Parathyroid adenoma (tissue), 2 donors: ENCODE measurements around the gene ZNF682.
A peak's percentile ranks its signal among the peaks of the same experiment; 100 is the strongest.
"Not testable (repeated sequence)": the region's sequence is repeated elsewhere in the genome, so short reads cannot be mapped to it uniquely, and the experiment has no call there.

Source experiments
- H2AFZ ChIP-seq: fragments of 300-600 bp; sonication (generic); one replicate; pipeline ENCODE4 v1.7.0; 2017; ENCODE audit warnings: antibody characterized with exemption, mild to moderate bottlenecking
- H3K27ac ChIP-seq: fragments of 300-600 bp; sonication (generic); one replicate; pipeline ENCODE4 v1.7.0; 2017
- H3K27me3 ChIP-seq: fragments of 300-600 bp; sonication (generic); one replicate; pipeline ENCODE4 v1.7.0; 2017; ENCODE audit warnings: low read length; ENCODE audit not compliant: control insufficient read depth, insufficient read depth
- H3K36me3 ChIP-seq: fragments of 300-600 bp; sonication (generic); one replicate; pipeline ENCODE4 v1.7.0; 2017; ENCODE audit warnings: low read length; ENCODE audit not compliant: control insufficient read depth, insufficient read depth
- H3K4me1 ChIP-seq: fragments of 300-600 bp; sonication (generic); one replicate; pipeline ENCODE4 v1.7.0; 2017; ENCODE audit warnings: control low read depth
- H3K4me2 ChIP-seq: fragments of 300-600 bp; sonication (generic); one replicate; pipeline ENCODE4 v1.7.0; 2017; ENCODE audit warnings: low read length
- H3K4me3 ChIP-seq: fragments of 300-600 bp; sonication (generic); one replicate; pipeline ENCODE4 v1.7.0; 2017; ENCODE audit warnings: low read depth, low read length
- H3K79me2 ChIP-seq: fragments of 300-600 bp; sonication (generic); one replicate; pipeline ENCODE4 v1.7.0; 2017; ENCODE audit warnings: control low read depth
- H3K9ac ChIP-seq: fragments of 300-600 bp; sonication (generic); one replicate; pipeline ENCODE4 v1.7.0; 2017; ENCODE audit warnings: mild to moderate bottlenecking
- H3K9me3 ChIP-seq: fragments of 300-600 bp; sonication (generic); one replicate; pipeline ENCODE4 v1.7.0; 2017; ENCODE audit warnings: low read length; ENCODE audit not compliant: control insufficient read depth
- CTCF ChIP-seq: fragments of 300-600 bp; sonication (generic); IDR thresholded peaks from one replicate; pipeline ENCODE4 v1.7.0; 2017; ENCODE audit warnings: antibody characterized with exemption, mild to moderate bottlenecking
- donor health status: primary hyperparathyroidism.

Gene ZNF682

DNA sequence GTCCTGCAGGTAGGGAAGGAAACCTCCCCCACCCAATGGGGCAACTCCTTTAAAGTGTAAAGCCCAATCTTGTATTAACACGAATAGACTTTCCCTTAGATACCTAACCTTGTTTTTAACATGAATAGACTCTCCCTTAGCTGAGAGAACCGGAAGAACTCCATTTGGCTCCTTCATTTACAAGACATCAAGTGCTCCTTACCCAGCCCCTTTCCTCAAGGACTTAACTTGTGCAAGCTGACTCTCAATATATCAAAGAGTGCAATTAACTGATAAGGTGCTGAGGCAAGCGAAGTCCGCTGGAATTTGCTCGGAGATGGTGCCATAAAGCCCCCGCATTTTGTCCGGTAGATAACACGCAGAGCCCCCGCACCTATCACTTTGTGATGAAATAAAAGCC is 28.6 kb upstream of the ZNF682 start:
- Histone ChIP-seq H3K27ac (no peak overlapping the region), H3K36me3 (no peaks in the 10 kb centered on the region), H3K79me2 (no peaks in the 10 kb centered on the region), H3K27me3 (no peaks in the 10 kb centered on the region), H2AFZ (no peak overlapping the region), H3K4me1 (no peaks in the 10 kb centered on the region), H3K9ac (no peak overlapping the region), H3K9me3 (no peaks in the 10 kb centered on the region), H3K4me2 (no peak overlapping the region), H3K4me3 (no peak overlapping the region)
- no peak for TF ChIP-seq CTCF

- no peaks in the 10 kb centered on the region for H3K79me2 ChIP-seq
- H3K9me3 ChIP-seq: no peaks in the 10 kb centered on the region
Observed at GRCh38 chr19:20066861-20067260, 27.6 kb upstream of the ZNF682 start.

DNA sequence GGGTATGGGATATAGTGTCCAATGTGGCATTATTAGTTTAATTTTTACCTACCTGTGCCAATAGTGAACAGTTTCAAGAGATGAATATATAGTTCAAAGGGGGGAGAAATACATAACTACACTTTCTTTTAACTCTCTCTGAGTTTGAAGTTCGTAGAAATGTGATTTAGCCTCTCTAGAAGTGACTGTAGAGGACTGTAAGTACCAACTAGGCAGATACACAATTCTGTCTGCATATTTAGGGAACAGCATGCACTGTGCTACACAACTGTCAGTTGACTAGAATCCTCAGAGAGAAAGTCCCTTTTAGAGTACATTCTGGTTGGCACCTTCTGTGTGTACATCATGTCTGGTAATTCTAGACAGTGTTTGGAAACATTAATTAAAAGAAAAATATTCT is 21.0 kb upstream of the ZNF682 start:
- TF ChIP-seq CTCF: no peak

More at GRCh38 chr19:20066861-20067260, 27.6 kb upstream of the ZNF682 start:
- Histone ChIP-seq H3K4me3 (no peak overlapping the region), H3K4me1 (no peaks in the 10 kb centered on the region), H3K36me3 (no peaks in the 10 kb centered on the region), H3K4me2 (no peak overlapping the region), H2AFZ (no peak overlapping the region), H3K27ac (no peak overlapping the region), H3K9ac (no peak overlapping the region), H3K27me3 (no peaks in the 10 kb centered on the region)
- TF ChIP-seq CTCF: no peak

DNA sequence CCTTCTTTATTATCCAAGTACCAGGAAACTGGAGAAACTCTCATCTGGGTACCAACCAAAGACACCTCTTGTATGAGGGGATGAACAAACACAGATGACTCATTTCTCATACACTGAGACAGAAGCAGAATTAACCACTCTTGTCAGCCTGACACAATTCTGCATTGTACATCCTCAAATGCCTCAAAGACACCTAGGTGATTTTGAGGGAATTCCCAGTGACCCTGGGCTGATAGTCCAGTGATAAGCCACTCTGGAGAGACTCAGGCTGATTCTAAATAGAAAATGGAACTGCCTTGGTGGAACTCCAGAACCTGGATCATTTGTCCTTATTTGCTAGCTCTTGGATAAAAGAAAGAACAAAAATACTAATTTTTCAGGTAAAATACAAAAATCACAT is 19.4 kb upstream of the ZNF682 start:
- not testable (repeated sequence) for H3K4me1 ChIP-seq

More for the DNA sequence above, 21.0 kb upstream of the ZNF682 start:
- Histone ChIP-seq H3K27me3 (no peaks in the 10 kb centered on the region), H3K79me2 (no peaks in the 10 kb centered on the region), H3K9me3 (no peaks in the 10 kb centered on the region), H3K36me3 (no peaks in the 10 kb centered on the region), H3K9ac (no peak overlapping the region), H3K4me2 (no peak overlapping the region), H2AFZ (no peak overlapping the region), H3K27ac (no peak overlapping the region), H3K4me1 (no peaks in the 10 kb centered on the region), H3K4me3 (no peak overlapping the region)

GRCh38 chr19:20051841-20052768 is 12.8 kb upstream of the ZNF682 start:
- peak overlapping the region; percentile 90 for H3K4me2 ChIP-seq

More for the DNA sequence above, 19.4 kb upstream of the ZNF682 start:
- not testable (repeated sequence) for H3K27me3 ChIP-seq, H3K9ac ChIP-seq, H3K27ac ChIP-seq, H3K4me3 ChIP-seq, H3K36me3 ChIP-seq, H3K79me2 ChIP-seq, H3K9me3 ChIP-seq, H2AFZ ChIP-seq, H3K4me2 ChIP-seq

GRCh38 chr19:20045742-20046141 is 6.4 kb upstream of the ZNF682 start:
- H3K4me3 ChIP-seq, H3K9me3 ChIP-seq, H3K79me2 ChIP-seq, H3K27me3 ChIP-seq, H3K4me2 ChIP-seq, H2AFZ ChIP-seq, H3K9ac ChIP-seq, H3K27ac ChIP-seq, H3K36me3 ChIP-seq: not testable (repeated sequence)
- H3K4me1 ChIP-seq: peaks cover 10% of the 10 kb centered on the region

More at GRCh38 chr19:20051841-20052768, 12.8 kb upstream of the ZNF682 start:
- Histone ChIP-seq H3K79me2 (no peaks in the 10 kb centered on the region), H3K27ac (peak overlapping the region; percentile 94), H3K9ac (peak overlapping the region; percentile 69), H3K9me3 (no peaks in the 10 kb centered on the region), H2AFZ (peak overlapping the region; percentile 81), H3K36me3 (no peaks in the 10 kb centered on the region), H3K4me3 (peak overlapping the region; percentile 92), H3K27me3 (no peaks in the 10 kb centered on the region), H3K4me1 (peaks cover 5% of the 10 kb centered on the region)
- TF ChIP-seq CTCF: peak; percentile 36
